Naive thymus-derived CD4-positive, alpha-beta T cell (primary cell): Measurements from ENCODE around the gene LMTK2. TPM values are rescaled to one million over a fixed set of nuclear protein-coding genes. Genes with fewer than 3 reads are reported as not detected.

Experiments used
- ATAC-seq: fragments of 150-1000 bp; cut with Tn5 transposase; 2 replicates; pipeline ENCODE4 v1.10.0; 2021; ENCODE audit warnings: mild to moderate bottlenecking, moderate library complexity
- CTCF ChIA-PET: fragments of 350-600 bp; sonication (Branson Sonifier 250); formaldehyde crosslinking; loops from one replicate; lab custom pipeline; 2021; ENCODE audit warnings: antibody characterized with exemption; lab: Charles Lee
- POLR2A ChIA-PET: fragments of 350-600 bp; sonication (Branson Sonifier 250); formaldehyde crosslinking; loops from one replicate; lab custom pipeline; 2021; ENCODE audit warnings: antibody characterized with exemption, inconsistent platforms; lab: Charles Lee
- DNase-seq, 9 donors: peaks; one replicate each; pipeline versions ENCODE4 v3.0.0 to v3.0.0-alpha.2; 2020 to 2022; ENCODE audit warnings: mixed read lengths in 1 of 9
- H3K27ac ChIP-seq: one replicate; pipeline ENCODE4 v1.7.0; 2013; ENCODE audit warnings: mild to moderate bottlenecking, low read depth, low read length, moderate library complexity
- H3K27me3 ChIP-seq, 2 donors: one replicate each; pipeline ENCODE4 v1.7.0; 2013; ENCODE audit warnings: low read length in 2 of 2, mild to moderate bottlenecking in 2 of 2, moderate library complexity in 2 of 2; ENCODE audit not compliant: control insufficient read depth in 2 of 2, insufficient read depth in 2 of 2
- H3K36me3 ChIP-seq, 3 experiments: 1 replicate in 2 of 3; 2 replicates in 1 of 3; pipeline ENCODE4 v1.7.0; 2013; ENCODE audit warnings: low read length in 3 of 3, mild to moderate bottlenecking in 3 of 3, moderate library complexity in 1 of 3; ENCODE audit not compliant: insufficient read depth in 3 of 3, control insufficient read depth in 2 of 3
- H3K4me1 ChIP-seq, 2 donors: one replicate each; pipeline ENCODE4 v1.7.0; 2013; ENCODE audit warnings: low read length in 2 of 2, mild to moderate bottlenecking in 2 of 2, moderate library complexity in 1 of 2; ENCODE audit not compliant: control insufficient read depth in 2 of 2, insufficient read depth in 2 of 2
- H3K4me3 ChIP-seq: 2 replicates; pipeline ENCODE4 v1.7.0; 2013; ENCODE audit warnings: mild to moderate bottlenecking, low read length
- H3K9me3 ChIP-seq, 3 experiments: 1 replicate in 2 of 3; 2 replicates in 1 of 3; pipeline ENCODE4 v1.7.0; 2013; ENCODE audit warnings: low read length in 3 of 3; ENCODE audit not compliant: control insufficient read depth in 2 of 3
- H3K27ac Mint-ChIP-seq, 9 donors: one replicate each; pipeline ENCODE4 v1.8.0; 2020 to 2022; ENCODE audit warnings: mixed read lengths in 9 of 9, mild to moderate bottlenecking in 8 of 9, moderate library complexity in 5 of 9, inconsistent platforms in 2 of 9
- H3K27me3 Mint-ChIP-seq, 5 donors: one replicate each; pipeline ENCODE4 v1.8.0; 2021 to 2022; ENCODE audit warnings: mixed read lengths in 5 of 5, mild to moderate bottlenecking in 1 of 5
- H3K36me3 Mint-ChIP-seq, 5 donors: one replicate each; pipeline ENCODE4 v1.8.0; 2020 to 2022; ENCODE audit warnings: mixed read lengths in 5 of 5, mild to moderate bottlenecking in 3 of 5, inconsistent platforms in 1 of 5
- H3K4me1 Mint-ChIP-seq, 7 donors: one replicate each; pipeline ENCODE4 v1.8.0; 2020 to 2022; ENCODE audit warnings: mixed read lengths in 7 of 7, mild to moderate bottlenecking in 3 of 7, inconsistent platforms in 1 of 7
- H3K4me3 Mint-ChIP-seq, 10 donors: one replicate each; pipeline ENCODE4 v1.8.0; 2020 to 2022; ENCODE audit warnings: mild to moderate bottlenecking in 10 of 10, mixed read lengths in 10 of 10, moderate library complexity in 6 of 10, inconsistent platforms in 2 of 10
- H3K9me3 Mint-ChIP-seq, 11 donors: one replicate each; pipeline ENCODE4 v1.8.0; 2020 to 2022; ENCODE audit warnings: mixed read lengths in 11 of 11, mild to moderate bottlenecking in 4 of 11, inconsistent platforms in 1 of 11, moderate library complexity in 1 of 11
- intact Hi-C, 2 donors: fragments of 100-400 bp; cut with micrococcal nuclease; formaldehyde crosslinking; loops; one replicate each; pipeline ENCODE4 v1.15.1; 2023
- polyA plus RNA-seq, 2 donors: library from polyadenylated mRNA; unstranded; fragments of 300-500 nt; fragmentation: Illumina TruSeq; gene quantifications; one replicate each; pipeline ENCODE4 v1.2.3, GENCODE V29; 2021
- total RNA-seq, 6 experiments: library from RNA in 5 of 6; stranded (reverse) in 5 of 6; gene quantifications; 1 replicate in 5 of 6; 2 replicates in 1 of 6; pipeline ENCODE4 v1.2.3 and lab custom pipeline; 2021 to 2026

Gene LMTK2
- total and polyA plus RNA-seq, 7 experiments from 2014 or later: 2.2 to 29.1 (median 18.1) TPM

DNA sequence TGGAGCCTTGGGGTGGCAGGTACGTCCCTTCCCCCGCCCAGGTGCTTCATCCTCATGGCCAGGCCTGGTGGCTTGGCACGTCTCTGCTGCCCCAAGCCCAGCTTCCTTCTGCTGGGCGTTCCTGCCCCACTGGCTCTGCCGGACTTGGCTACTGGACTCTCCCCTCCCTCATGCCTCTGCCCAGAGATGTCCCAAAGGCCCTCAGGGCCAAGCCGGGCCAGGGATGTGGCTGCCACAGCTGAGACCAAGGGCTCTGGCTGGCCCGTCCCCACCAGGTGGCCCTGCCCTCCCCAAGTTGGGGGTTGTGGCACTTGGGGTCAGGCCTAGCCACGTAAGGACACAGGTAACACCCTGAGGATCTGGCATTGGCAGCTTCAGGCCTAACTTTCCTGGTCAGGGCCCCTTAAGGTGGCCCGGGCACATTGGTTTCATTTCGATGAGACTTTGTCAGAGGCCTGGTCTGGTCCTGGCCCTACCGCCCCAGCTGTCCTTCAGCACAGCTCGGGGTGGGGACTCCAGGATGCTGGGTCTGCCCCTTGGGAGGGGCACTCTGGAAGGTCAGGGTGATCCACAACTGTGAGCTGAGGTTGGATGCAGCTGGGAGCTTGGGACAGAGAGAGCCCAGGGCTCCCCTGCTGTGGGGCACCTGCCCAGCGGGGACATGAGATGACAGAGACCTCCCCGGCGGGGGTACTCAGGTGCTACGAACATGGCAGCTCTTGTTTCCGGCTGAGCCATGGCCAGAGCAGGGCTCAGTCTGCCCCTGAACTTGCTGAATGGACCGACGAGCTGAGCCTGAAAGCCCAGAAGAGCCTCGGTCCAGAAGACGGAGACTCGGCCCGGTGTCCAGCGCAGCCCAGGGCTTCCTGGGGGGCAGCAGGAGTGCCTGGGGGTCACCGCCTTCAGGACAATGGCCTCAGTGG is 107.5 kb downstream of the LMTK2 start:
- no peak for DNase-seq
- intact Hi-C loops: no loop called here
- H3K4me3 Mint-ChIP-seq: peak overlapping the region in 3 of 10 donors; percentile 45 to 58 (median 57)
- H3K9me3 Mint-ChIP-seq: no peaks in the 10 kb centered on the region
- peaks cover 10 to 20% (median 17%) of the 10 kb centered on the region in 7 donors for H3K4me1 Mint-ChIP-seq
- peaks cover under 1 to 21% (median 5%) of the 10 kb centered on the region in 5 donors for H3K36me3 Mint-ChIP-seq
- peaks cover 0 to 3% (median 0%) of the 10 kb centered on the region in 5 donors for H3K27me3 Mint-ChIP-seq
- H3K27ac Mint-ChIP-seq: peak overlapping the region in 1 of 9 donors; percentile 25
- Histone ChIP-seq H3K4me1 (peaks cover 0 to 5% of the 10 kb centered on the region in 2 donors), H3K27me3 (no peaks in the 10 kb centered on the region), H3K9me3 (no peaks in the 10 kb centered on the region), H3K4me3 (no peak overlapping the region), H3K36me3 (peaks cover 0 to 23% (median 0%) of the 10 kb centered on the region in 3 experiments), H3K27ac (no peak overlapping the region)
- no peak for ATAC-seq
- ChIA-PET CTCF (interaction anchor here (0.7 kb wide), 1 partner anchor 18 kb away, joined by 3 read pairs; no protein-coding TSS in a partner anchor), POLR2A (no interaction called here)

DNA sequence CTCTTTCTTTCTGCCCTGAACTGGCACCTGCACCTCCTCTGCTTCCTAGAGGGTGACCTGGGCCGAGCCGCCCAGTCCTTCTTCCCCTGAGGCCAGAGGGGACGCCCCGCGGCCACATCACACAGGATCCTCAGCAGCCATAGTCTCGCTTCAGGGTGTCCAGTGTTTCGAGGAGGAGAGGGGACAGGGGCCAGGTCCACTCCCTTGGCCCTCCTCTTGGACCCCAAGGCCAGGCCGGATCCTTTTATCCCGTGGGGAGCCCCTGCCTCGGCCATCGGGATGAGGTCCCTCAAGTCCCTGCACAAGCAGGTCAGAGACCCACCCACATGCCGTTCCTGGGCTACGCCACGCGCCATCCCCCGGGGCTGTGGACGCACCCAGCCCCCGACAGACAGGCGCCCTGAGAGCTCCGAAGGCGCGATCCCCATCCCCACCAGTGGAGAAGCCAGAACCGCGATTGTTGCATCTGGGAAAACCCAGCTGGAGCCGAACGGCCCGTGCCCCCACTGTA is 108.2 kb downstream of the LMTK2 start:
- H3K27me3 Mint-ChIP-seq: peaks cover 0 to 3% (median 0%) of the 10 kb centered on the region in 5 donors
- H3K4me1 ChIP-seq: peaks cover 0 to 5% of the 10 kb centered on the region in 2 donors
- ChIA-PET CTCF (no interaction called here), POLR2A (no interaction called here)
- peaks cover 13 to 25% (median 21%) of the 10 kb centered on the region in 7 donors for H3K4me1 Mint-ChIP-seq
- DNase-seq (no peak), ATAC-seq (no peak)
- no peak overlapping the region for H3K4me3 ChIP-seq
- H3K9me3 ChIP-seq: no peaks in the 10 kb centered on the region
- H3K4me3 Mint-ChIP-seq: no peak overlapping the region
- H3K27me3 ChIP-seq: no peaks in the 10 kb centered on the region
- no peak overlapping the region for H3K27ac ChIP-seq
- H3K9me3 Mint-ChIP-seq: no peaks in the 10 kb centered on the region
- H3K36me3 Mint-ChIP-seq: peaks cover 3 to 28% (median 8%) of the 10 kb centered on the region in 5 donors
- H3K36me3 ChIP-seq: peaks cover 0 to 23% (median 0%) of the 10 kb centered on the region in 3 experiments
- no peak overlapping the region for H3K27ac Mint-ChIP-seq
- intact Hi-C loops: no loop called here

DNA sequence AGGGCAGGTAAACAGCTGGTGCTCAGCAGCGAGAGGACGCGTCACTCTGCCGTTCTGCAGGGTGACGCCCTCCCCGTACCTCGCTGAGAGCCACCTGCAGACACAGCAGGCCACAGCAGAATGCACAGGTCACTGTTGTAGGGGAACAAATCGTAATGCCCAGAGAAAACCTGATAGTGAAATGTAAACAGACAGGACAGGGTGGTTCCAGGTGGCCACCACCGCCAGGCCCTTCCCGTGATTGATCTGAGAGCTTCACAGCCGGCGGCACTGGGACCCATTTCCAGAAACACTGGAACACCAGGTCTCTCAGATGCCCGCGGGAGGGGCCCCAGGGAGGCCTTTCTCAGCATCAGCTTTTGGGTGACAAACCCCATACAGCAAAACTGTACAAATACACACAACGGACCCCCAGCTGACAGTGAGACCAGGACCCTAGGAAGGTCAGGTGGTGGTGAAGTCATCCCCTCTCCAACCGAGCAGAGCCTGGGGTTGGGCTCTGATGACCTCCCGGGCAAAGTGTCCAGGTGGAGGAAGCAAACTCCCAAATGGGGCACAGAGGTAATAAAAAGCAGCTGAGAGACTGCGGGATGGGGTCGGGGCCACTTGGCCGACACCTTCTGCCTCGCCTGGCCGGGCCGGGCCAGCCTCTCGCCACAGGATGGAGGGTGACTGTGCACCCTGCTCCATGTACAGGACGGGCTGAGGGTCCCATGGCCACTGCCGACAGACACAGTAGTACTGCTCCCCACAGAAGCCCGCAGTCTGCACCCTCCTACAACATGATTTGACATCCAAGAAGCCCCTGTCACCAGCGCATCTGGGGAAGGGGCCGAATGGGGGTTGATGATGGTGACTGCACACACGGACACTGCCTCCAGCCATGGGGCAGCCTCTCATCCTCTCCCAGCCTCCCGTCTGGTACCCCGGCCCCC is 109.2 kb downstream of the LMTK2 start:
- H3K9me3 Mint-ChIP-seq: no peaks in the 10 kb centered on the region
- ATAC-seq: no peak
- H3K27me3 Mint-ChIP-seq: peaks cover 0 to 3% (median 0%) of the 10 kb centered on the region in 5 donors
- H3K27me3 ChIP-seq: no peaks in the 10 kb centered on the region
- no peaks in the 10 kb centered on the region for H3K9me3 ChIP-seq
- H3K27ac ChIP-seq: no peak overlapping the region
- ChIA-PET CTCF (no interaction called here), POLR2A (no interaction called here)
- peak overlapping the region in 4 of 9 donors; percentile 9 to 84 (median 55) for H3K27ac Mint-ChIP-seq
- H3K4me3 Mint-ChIP-seq: no peak overlapping the region
- DNase-seq: no peak
- H3K4me3 ChIP-seq: no peak overlapping the region
- intact Hi-C loops: no loop called here
- H3K4me1 ChIP-seq: peaks cover 0 to 5% of the 10 kb centered on the region in 2 donors
- peaks cover 0 to 23% (median 0%) of the 10 kb centered on the region in 3 experiments for H3K36me3 ChIP-seq
- H3K36me3 Mint-ChIP-seq: peaks cover 3 to 29% (median 8%) of the 10 kb centered on the region in 5 donors
- H3K4me1 Mint-ChIP-seq: peaks cover 13 to 25% (median 21%) of the 10 kb centered on the region in 7 donors

DNA sequence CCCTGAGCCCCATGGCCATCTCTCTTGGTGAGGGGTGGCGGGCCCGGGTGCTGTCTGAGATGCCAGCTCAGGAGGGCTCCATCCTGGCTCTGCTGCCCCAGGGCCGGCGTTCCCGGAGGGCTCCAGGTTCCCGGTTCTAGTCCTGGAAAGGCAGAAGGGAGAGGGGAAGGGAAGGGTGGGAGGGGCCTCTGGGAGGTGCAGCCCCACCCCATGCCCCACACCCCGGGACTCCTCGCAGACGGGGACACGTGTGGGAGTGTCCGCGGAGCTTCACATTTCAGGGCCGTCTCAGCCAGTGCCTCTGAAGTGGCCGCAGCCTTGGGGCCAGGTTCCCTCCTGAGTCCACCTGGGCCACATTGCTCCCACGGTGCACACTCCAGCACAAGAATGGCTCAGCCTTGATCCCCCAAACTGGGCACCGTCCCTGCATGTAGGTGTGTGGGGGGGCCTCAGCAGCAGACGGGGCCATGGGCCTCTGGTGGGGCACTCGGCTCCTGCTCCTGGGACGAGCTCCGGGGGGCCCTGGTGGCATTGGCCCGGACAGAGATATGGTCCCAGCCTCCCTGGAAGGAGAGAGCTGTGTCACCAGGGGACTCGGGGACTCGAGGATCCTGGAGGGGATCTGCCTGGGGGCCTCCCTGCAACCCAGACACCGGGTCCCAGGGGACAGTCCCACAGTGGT is 110.4 kb downstream of the LMTK2 start:
- H3K4me1 Mint-ChIP-seq: peaks cover 13 to 25% (median 19%) of the 10 kb centered on the region in 7 donors
- ChIA-PET CTCF (no interaction called here), POLR2A (no interaction called here)
- peaks cover 3 to 32% (median 8%) of the 10 kb centered on the region in 5 donors for H3K36me3 Mint-ChIP-seq
- no peaks in the 10 kb centered on the region for H3K9me3 Mint-ChIP-seq
- peak overlapping the region in 1 of 9 donors; percentile 25 for H3K27ac Mint-ChIP-seq
- H3K4me3 Mint-ChIP-seq: no peak overlapping the region
- no peaks in the 10 kb centered on the region for H3K27me3 ChIP-seq
- no peak overlapping the region for H3K27ac ChIP-seq
- no peak overlapping the region for H3K4me3 ChIP-seq
- peaks cover 0 to 33% (median 7%) of the 10 kb centered on the region in 3 experiments for H3K36me3 ChIP-seq
- no peaks in the 10 kb centered on the region for H3K9me3 ChIP-seq
- intact Hi-C loops: no loop called here
- DNase-seq (no peak), ATAC-seq (no peak)
- H3K27me3 Mint-ChIP-seq: no peaks in the 10 kb centered on the region
- H3K4me1 ChIP-seq: no peaks in the 10 kb centered on the region

DNA sequence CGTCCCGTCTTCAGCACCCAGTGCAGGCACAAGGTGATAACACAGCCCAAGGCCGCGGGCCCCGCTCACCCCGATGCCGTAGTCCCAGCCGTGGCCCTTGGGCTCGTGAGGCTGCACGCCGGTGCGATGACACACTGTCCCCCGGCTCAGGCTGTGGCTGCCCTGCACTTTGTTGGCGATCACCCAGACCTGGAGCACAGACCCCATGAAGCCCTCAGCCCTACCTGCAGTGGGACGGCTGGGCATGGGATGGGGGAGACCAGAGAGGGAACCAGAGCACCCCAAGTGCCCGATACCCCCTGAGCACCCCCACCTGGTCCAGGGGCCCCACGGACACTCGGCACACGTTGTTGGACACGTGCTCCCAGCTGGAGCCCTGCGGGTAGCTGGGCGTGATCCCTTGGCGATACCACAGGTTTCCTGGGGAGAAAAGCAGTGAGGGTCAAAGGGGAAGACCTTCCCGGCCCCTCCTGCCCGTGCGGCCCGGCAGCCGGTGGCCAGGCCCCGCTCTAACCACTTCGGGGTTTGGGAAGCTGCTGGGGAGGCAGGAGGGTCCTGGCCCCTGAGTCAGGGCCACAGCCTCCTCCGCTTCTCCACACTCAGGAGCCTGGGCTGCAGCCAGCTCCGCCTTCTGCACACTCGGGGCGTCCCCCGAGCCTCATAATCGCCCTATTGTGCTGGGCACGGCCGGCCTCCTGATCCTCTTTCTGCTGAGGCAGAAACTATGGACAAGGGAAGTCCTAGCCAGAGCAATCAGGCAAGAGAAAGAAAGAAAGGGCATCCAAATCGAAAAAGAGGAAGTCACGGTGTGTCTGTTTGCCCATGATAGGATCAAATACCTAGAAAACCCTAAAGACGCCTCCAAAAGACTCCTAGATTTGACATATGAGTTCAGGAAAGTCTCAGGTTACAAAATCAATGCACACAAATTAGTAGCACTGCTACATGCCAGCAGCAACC is 111.2 kb downstream of the LMTK2 start:
- Histone ChIP-seq H3K27ac (peak overlapping the region; percentile 34), H3K4me3 (no peak overlapping the region), H3K4me1 (no peaks in the 10 kb centered on the region), H3K9me3 (no peaks in the 10 kb centered on the region), H3K27me3 (no peaks in the 10 kb centered on the region), H3K36me3 (peaks cover 0 to 41% (median 7%) of the 10 kb centered on the region in 3 experiments)
- H3K36me3 Mint-ChIP-seq: peaks cover 3 to 32% (median 8%) of the 10 kb centered on the region in 5 donors
- POLR2A ChIA-PET: no interaction called here
- CTCF ChIA-PET: no interaction called here
- no peaks in the 10 kb centered on the region for H3K9me3 Mint-ChIP-seq
- peak; percentile 9 for ATAC-seq
- H3K27me3 Mint-ChIP-seq: no peaks in the 10 kb centered on the region
- H3K4me3 Mint-ChIP-seq: peak overlapping the region in 8 of 10 donors; percentile 5 to 69 (median 42)
- peak overlapping the region in 8 of 9 donors; percentile 48 to 87 (median 76) for H3K27ac Mint-ChIP-seq
- no peak for DNase-seq
- intact Hi-C loops: no loop called here
- peaks cover 13 to 25% (median 19%) of the 10 kb centered on the region in 7 donors for H3K4me1 Mint-ChIP-seq
